ENCODE data around the gene ESRRB.

Gene ESRRB

GRCh38 chr14:76352639-76353281 lies 23.2 kb upstream of the ESRRB start:
- DNase-seq = no peak

- no peak for DNase-seq
Measured at GRCh38 chr14:76354310-76354709, 21.6 kb upstream of the ESRRB start.

- no peak for DNase-seq
Measured at GRCh38 chr14:76355771-76356170, 20.2 kb upstream of the ESRRB start.

- DNase-seq = peak; percentile 81
Measured at GRCh38 chr14:76371066-76371465, 4.9 kb upstream of the ESRRB start.

- DNase-seq = no peak
Measured at GRCh38 chr14:76373456-76373855, 2.5 kb upstream of the ESRRB start.

GRCh38 chr14:76375484-76375883 lies 453 bp upstream of the ESRRB start:
- no peak for DNase-seq

GRCh38 chr14:76376409-76376877 lies 506 bp downstream of the ESRRB start:
- DNase-seq = no peak

GRCh38 chr14:76376878-76377734 lies 1.2 kb downstream of the ESRRB start:
- no peak for DNase-seq

GRCh38 chr14:76377735-76378074 lies 1.8 kb downstream of the ESRRB start:
- no peak for DNase-seq

- no peak for DNase-seq
Measured at GRCh38 chr14:76380991-76381390, 5.1 kb downstream of the ESRRB start.

- DNase-seq = no peak
Measured at GRCh38 chr14:76381817-76382494, 6.0 kb downstream of the ESRRB start.

GRCh38 chr14:76382495-76382832 lies 6.5 kb downstream of the ESRRB start:
- DNase-seq = no peak

- DNase-seq = no peak
Measured at GRCh38 chr14:76385435-76385834, 9.5 kb downstream of the ESRRB start.

GRCh38 chr14:76386944-76387782 lies 11.2 kb downstream of the ESRRB start:
- peak; percentile 45 for DNase-seq

GRCh38 chr14:76389841-76390240 lies 13.9 kb downstream of the ESRRB start:
- DNase-seq = no peak

GRCh38 chr14:76390621-76391020 lies 14.7 kb downstream of the ESRRB start:
- no peak for DNase-seq

GRCh38 chr14:76391981-76392690 lies 16.2 kb downstream of the ESRRB start:
- DNase-seq = no peak

GRCh38 chr14:76394569-76394968 lies 18.6 kb downstream of the ESRRB start:
- no peak for DNase-seq

GRCh38 chr14:76395161-76395560 lies 19.2 kb downstream of the ESRRB start:
- no peak for DNase-seq

- DNase-seq = no peak
Measured at GRCh38 chr14:76396714-76397187, 20.8 kb downstream of the ESRRB start.

GRCh38 chr14:76405627-76406026 lies 29.7 kb downstream of the ESRRB start:
- DNase-seq = no peak

GRCh38 chr14:76407449-76408150 lies 31.7 kb downstream of the ESRRB start:
- DNase-seq = no peak

Data from NCI-H146 (cell line).